Measurements from ENCODE around the gene HMCES.
"Not testable (repeated sequence)": the region's sequence is repeated elsewhere in the genome, so short reads cannot be mapped to it uniquely, and the experiment has no call there.

Gene HMCES

DNA sequence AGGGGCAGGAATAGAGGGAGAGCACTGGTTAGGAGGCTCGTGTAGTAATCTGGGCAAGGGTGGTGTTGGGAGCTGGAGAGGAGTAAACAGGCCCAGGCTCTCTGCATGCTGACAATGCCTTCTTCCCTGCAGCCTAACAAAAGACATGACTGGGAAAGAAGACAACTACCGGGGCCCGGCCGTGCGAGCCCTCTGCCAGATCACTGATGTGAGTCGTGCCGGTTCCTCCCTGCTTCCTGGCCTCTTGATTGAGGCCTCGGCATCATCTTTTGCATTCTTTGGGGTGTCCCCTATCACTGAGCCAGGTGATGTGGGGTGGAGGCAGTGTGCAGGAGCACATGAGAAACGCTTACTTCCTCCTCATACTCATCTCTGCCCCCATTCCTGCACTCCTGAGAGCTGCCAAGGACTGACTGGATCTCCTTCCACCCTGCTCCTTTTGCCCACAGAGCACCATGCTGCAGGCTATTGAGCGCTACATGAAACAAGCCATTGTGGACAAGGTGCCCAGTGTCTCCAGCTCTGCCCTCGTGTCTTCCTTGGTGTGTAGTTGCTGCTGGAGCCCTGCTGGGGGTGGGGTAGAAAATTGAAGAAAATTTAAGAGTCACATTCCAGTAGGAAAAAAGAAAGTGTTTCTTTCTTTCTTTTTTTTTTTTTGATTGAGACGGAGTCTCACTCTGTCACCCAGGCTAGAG, 24.0 kb upstream of the HMCES start:
- no peak for FAIRE-seq
- no peak for DNase-seq (ENCODE audit: insufficient read length, low spot score)
- TF ChIP-seq POLR2A (IDR thresholded peaks at IDR 0.05; ENCODE audit: low read depth, low read length) (no peak), PAX5 (IDR thresholded peaks at IDR 0.05; ENCODE audit: insufficient read depth, low read length, severe bottlenecking) (no peak), POLR2AphosphoS5 (IDR thresholded peaks at IDR 0.05; ENCODE audit: low read depth, low read length) (no peak), SPI1 (IDR thresholded peaks at IDR 0.05; ENCODE audit: low read depth, low read length) (no peak), POU2F2 (IDR thresholded peaks at IDR 0.05; ENCODE audit: low read depth, low read length) (no peak), TAF1 (IDR thresholded peaks at IDR 0.05; ENCODE audit: low read depth, low read length) (no peak)

DNA sequence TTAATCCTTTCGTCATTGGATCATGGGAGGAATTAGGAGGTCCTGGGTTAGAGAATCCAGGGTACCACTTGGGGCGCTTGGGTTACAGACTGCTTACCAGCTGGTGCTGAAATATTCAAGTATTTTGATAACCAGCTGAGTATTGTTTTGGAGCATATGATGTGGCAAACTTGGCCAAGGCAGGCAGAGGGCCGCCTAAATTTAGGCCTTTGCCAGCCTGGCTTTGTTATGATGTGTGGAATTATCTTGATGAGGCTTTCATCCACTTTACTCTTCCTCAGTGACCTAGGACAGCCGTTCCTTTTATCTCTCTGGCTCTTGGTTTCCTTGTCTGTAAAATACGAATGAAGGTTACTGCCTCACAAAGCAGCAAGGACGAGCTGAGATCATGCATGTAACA, 22.4 kb upstream of the HMCES start:
- no peak for FAIRE-seq
- no peak for DNase-seq (ENCODE audit: insufficient read length, low spot score)
- TF ChIP-seq POU2F2 (IDR thresholded peaks at IDR 0.05; ENCODE audit: low read depth, low read length) (no peak), POLR2AphosphoS5 (IDR thresholded peaks at IDR 0.05; ENCODE audit: low read depth, low read length) (no peak), SPI1 (IDR thresholded peaks at IDR 0.05; ENCODE audit: low read depth, low read length) (no peak), POLR2A (IDR thresholded peaks at IDR 0.05; ENCODE audit: low read depth, low read length) (no peak), TAF1 (IDR thresholded peaks at IDR 0.05; ENCODE audit: low read depth, low read length) (no peak)

DNA sequence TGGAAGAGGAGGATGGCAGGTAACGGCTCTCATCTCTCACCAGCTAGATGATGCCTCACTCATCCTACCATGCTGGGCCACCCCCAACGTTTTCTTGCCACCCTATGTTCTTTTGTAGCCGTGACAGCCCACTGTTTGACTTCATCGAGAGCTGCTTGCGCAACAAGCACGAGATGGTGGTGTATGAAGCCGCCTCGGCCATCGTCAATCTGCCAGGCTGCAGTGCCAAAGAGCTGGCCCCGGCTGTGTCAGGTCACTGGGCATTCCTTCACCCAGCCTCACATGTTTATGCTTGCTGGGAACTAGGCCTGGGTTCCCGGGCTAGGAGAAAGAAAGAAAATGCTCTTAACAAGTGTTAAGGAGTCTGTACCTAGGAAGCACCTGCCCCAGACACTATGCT, 21.1 kb upstream of the HMCES start:
- no peak for FAIRE-seq
- TF ChIP-seq POLR2AphosphoS5 (IDR thresholded peaks at IDR 0.05; ENCODE audit: low read depth, low read length) (no peak), POLR2A (IDR thresholded peaks at IDR 0.05; ENCODE audit: low read depth, low read length) (no peak), TAF1 (IDR thresholded peaks at IDR 0.05; ENCODE audit: low read depth, low read length) (no peak), PAX5 (IDR thresholded peaks at IDR 0.05; ENCODE audit: insufficient read depth, low read length, severe bottlenecking) (no peak), SPI1 (IDR thresholded peaks at IDR 0.05; ENCODE audit: low read depth, low read length) (no peak), POU2F2 (IDR thresholded peaks at IDR 0.05; ENCODE audit: low read depth, low read length) (no peak)

DNA sequence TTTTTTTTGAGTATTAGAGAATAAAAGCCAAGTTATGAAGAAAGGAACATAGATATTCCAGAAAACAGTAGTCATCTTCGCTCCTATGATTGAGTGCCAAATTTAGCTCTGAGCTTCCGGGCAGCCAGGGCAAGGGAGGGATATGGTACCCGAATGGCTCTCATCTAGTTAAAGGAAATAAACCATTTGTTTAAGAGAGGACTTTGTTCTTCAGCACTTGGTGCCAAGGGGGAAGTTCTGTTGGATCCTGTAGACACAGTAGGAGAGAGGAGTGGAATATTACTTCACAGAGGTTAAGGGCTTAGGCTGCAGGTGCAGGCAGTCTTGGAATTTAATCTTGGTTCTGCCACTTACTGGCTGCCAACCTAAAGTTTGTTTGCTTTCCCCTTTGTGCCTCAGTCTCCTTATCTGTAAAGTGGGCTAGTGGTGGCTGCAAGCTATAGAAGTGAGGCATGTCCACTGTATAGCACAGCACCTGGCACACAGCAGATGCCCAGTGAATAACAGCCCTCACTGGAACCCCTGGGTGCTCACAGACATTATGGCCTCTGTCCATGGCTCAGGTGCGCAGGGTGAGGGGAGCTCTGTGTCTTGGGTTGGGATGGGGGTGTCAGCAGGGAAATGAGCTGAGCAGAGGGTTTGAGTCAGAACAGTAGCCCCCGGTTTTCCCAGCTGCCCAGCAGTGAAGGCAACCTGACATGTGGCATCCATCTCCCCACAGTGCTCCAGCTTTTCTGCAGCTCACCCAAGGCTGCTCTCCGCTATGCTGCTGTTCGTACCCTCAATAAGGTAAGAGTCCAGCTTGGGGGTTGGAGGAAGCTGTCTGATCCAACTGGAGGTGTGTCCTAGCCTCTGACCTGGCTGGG, 18.8 kb upstream of the HMCES start:
- FAIRE-seq, result no peak

More for the DNA sequence above, 21.1 kb upstream of the HMCES start:
- DNase-seq (ENCODE audit: insufficient read length, low spot score), result no peak

DNA sequence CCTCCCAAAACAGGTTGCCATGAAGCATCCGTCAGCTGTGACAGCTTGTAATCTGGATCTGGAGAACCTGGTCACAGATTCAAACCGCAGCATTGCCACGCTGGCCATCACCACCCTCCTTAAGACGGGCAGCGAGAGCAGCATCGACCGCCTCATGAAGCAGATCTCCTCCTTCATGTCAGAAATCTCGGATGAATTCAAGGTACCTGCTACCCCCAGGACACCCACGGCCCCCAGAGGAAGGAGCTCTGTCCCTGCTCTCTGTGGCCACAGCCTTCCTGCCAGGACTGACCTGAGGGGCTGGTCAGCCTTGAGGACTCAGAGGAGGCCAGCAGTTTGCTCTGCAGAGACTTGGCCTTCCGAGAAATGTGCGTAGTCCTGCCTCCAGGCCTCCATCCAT, 18.1 kb upstream of the HMCES start:
- FAIRE-seq (no peak), DNase-seq (ENCODE audit: insufficient read length, low spot score) (no peak)
- TF ChIP-seq POLR2A (IDR thresholded peaks at IDR 0.05; ENCODE audit: low read depth, low read length) (no peak), POU2F2 (IDR thresholded peaks at IDR 0.05; ENCODE audit: low read depth, low read length) (no peak), POLR2AphosphoS5 (IDR thresholded peaks at IDR 0.05; ENCODE audit: low read depth, low read length) (no peak), SPI1 (IDR thresholded peaks at IDR 0.05; ENCODE audit: low read depth, low read length) (no peak), TAF1 (IDR thresholded peaks at IDR 0.05; ENCODE audit: low read depth, low read length) (no peak), PAX5 (IDR thresholded peaks at IDR 0.05; ENCODE audit: insufficient read depth, low read length, severe bottlenecking) (no peak)

More for the DNA sequence above, 18.8 kb upstream of the HMCES start:
- DNase-seq (ENCODE audit: insufficient read length, low spot score), result no peak
- TF ChIP-seq POLR2AphosphoS5 (IDR thresholded peaks at IDR 0.05; ENCODE audit: low read depth, low read length) (no peak), PAX5 (IDR thresholded peaks at IDR 0.05; ENCODE audit: insufficient read depth, low read length, severe bottlenecking) (no peak), POLR2A (IDR thresholded peaks at IDR 0.05; ENCODE audit: low read depth, low read length) (no peak), POU2F2 (IDR thresholded peaks at IDR 0.05; ENCODE audit: low read depth, low read length) (no peak), TAF1 (IDR thresholded peaks at IDR 0.05; ENCODE audit: low read depth, low read length) (no peak), SPI1 (IDR thresholded peaks at IDR 0.05; ENCODE audit: low read depth, low read length) (no peak)

DNA sequence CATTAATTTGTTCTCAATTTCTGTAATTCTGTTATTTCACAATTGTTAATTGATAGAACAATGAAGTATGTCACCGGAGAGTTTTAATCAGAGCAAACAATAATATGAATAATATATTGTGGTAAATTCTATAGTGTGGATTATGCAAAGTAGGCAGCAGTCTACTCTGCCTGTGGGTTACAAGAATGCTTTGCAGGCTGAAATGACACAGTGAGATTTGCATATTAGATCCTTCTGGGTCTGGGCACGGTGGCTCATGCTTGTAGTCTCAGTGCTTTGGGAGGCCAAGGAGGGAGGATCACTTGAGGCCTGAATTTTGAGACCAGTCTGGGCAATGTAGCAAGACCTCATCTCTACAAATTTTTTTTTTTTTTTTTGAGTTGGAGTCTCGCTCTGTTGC, 16.8 kb upstream of the HMCES start:
- DNase-seq (ENCODE audit: insufficient read length, low spot score) (no peak), FAIRE-seq (no peak)
- TF ChIP-seq POLR2A (IDR thresholded peaks at IDR 0.05; ENCODE audit: low read depth, low read length) (no peak), POU2F2 (IDR thresholded peaks at IDR 0.05; ENCODE audit: low read depth, low read length) (peak; percentile 38; the same call in 1 of the 2 replicates)

DNA sequence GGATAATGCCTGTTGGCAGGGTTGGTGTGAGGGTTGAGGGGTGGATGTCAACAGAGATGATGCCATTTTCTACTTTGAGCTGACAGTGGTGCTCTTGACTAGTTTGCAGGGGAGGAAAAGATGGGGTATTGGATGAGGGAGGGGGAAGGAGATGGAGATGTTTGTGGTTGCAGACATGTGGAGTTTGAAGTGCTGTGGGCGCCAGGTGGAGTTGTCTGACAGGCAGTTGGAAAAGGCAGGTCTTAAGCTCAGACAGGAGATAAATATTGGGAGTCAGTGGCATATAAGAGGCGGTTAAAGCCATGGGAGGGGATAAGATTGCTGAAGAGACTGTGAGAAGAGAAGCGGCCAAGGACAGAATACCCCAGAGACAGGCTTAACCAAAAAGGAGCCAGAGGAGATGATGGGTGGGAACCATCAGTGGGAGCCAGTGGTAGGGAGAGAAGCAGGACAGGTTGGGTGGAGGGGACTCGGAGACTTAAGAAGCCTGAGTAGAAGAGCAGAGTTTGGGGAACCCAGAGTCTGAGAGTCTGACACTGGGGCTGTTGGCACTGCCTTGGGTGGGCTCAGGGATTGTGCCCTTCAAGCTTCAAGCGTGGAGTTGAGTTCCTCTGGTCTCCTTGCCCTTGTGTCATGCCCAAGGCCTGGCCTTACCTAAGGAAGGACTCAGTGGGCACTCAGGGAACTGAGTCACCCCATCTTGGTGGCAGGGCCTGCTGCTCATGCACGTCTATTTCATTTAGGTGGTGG, 15.3 kb upstream of the HMCES start:
- TF ChIP-seq POLR2AphosphoS5 (IDR thresholded peaks at IDR 0.05; ENCODE audit: low read depth, low read length) (no peak), TAF1 (IDR thresholded peaks at IDR 0.05; ENCODE audit: low read depth, low read length) (no peak), PAX5 (IDR thresholded peaks at IDR 0.05; ENCODE audit: insufficient read depth, low read length, severe bottlenecking) (no peak), POU2F2 (IDR thresholded peaks at IDR 0.05; ENCODE audit: low read depth, low read length) (no peak)
- DNase-seq (ENCODE audit: insufficient read length, low spot score), result no peak
- FAIRE-seq, result no peak

DNA sequence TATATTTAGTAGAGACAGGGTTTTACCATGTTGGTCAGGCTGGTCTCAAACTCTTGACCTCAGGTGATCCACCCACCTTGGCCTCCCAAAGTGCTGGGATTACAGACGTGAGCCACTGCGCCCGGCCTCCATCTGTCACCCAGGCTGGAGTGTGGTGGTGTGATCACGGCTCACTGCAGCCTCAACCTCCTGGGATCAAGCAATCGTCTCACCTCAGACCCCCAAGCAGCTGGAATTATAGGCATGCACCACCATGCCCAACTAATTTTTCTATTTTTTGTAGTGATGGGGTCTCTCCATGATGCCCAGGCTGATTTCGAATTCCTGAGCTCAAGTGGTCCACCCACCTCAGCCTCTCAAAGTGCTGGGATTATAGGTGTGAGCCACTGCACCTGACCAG, 13.7 kb upstream of the HMCES start:
- not testable (repeated sequence) for FAIRE-seq; DNase-seq (ENCODE audit: insufficient read length, low spot score)

DNA sequence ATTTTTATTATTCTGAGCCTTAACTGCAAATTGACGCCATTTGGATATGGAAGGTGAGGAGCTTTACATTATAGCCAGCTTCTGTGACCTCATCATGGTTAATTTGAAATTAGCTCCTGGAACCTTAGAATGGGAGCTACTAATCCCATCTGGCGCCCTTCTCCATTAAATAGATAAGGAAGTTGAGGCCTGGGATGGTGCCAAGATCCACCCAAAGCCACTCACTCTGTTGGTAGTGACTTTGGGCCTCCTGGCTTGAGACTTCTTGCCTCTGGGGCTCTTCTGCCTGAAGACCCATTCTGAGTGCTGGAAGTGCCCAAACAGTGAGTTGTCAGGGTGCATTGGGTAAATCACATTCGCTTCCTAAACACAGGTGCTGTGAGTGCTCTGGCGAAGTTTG, 12.0 kb upstream of the HMCES start:
- DNase-seq (ENCODE audit: insufficient read length, low spot score) (no peak), FAIRE-seq (no peak)
- TF ChIP-seq POLR2AphosphoS5 (IDR thresholded peaks at IDR 0.05; ENCODE audit: low read depth, low read length), result no peak
- TF ChIP-seq PAX5 (IDR thresholded peaks at IDR 0.05; ENCODE audit: insufficient read depth, low read length, severe bottlenecking), result no peak
- TF ChIP-seq SPI1 (IDR thresholded peaks at IDR 0.05; ENCODE audit: low read depth, low read length), result no peak
- TF ChIP-seq POU2F2 (IDR thresholded peaks at IDR 0.05; ENCODE audit: low read depth, low read length), result no peak
- no peak for TF ChIP-seq TAF1 (IDR thresholded peaks at IDR 0.05; ENCODE audit: low read depth, low read length)
- TF ChIP-seq POLR2A (IDR thresholded peaks at IDR 0.05; ENCODE audit: low read depth, low read length), result no peak
